Hepatocyte (in vitro differentiated cells): ENCODE results near the gene SCNM1.
"Not testable (repeated sequence)": the region's sequence is repeated elsewhere in the genome, so short reads cannot be mapped to it uniquely, and the experiment has no call there.

Experiments
- CTCF ChIP-seq: fragments of 200-600 bp; sonication (generic); IDR thresholded peaks from 2 replicates; pipeline ENCODE4 v1.5.1; 2016; ENCODE audit warnings: antibody characterized with exemption, mild to moderate bottlenecking; ENCODE audit not compliant: poor library complexity
- EZH2 ChIP-seq: fragments of 200-600 bp; sonication (generic); IDR thresholded peaks from 2 replicates; pipeline ENCODE4 v1.6.1; 2016; ENCODE audit warnings: antibody characterized with exemption, mild to moderate bottlenecking, borderline replicate concordance
- EZH2phosphoT487 ChIP-seq: fragments of 200-600 bp; sonication (generic); IDR thresholded peaks from one replicate; pipeline ENCODE4 v1.6.1; 2018; ENCODE audit warnings: antibody characterized with exemption, mild to moderate bottlenecking, low read depth, moderate library complexity; ENCODE audit not compliant: unreplicated experiment, severe bottlenecking

GRCh38 chr1:151194894-151195594 lies 29.1 kb downstream of the SCNM1 start:
- TF ChIP-seq EZH2, CTCF, EZH2phosphoT487: not testable (repeated sequence)
